ENCODE measurements around the gene DOCK4.

- TF ChIP-seq CTCF (IDR thresholded peaks at IDR 0.05; ENCODE audit: insufficient read depth, low read depth, low read length) (no peak), EZH2 (IDR thresholded peaks at IDR 0.05; ENCODE audit: insufficient read depth, low read length) (no peak)
Measured at GRCh38 chr7:112031689-112032088, 174.5 kb downstream of the DOCK4 start.
